Measurements from ENCODE around the gene WDR76.

The WDR76 gene

GRCh38 chr15:43826508-43827341 lies at the start of gene WDR76:
TSS of gene WDR76 (plus strand) at chr15:43827002. CDS start at chr15:43827033, 31 bp downstream.
- peak; percentile 94 for DNase-seq (ENCODE audit: extremely low read depth, insufficient read length)
- Histone ChIP-seq H3K36me3 (ENCODE audit: control insufficient read depth, insufficient read depth, low read length) (no peaks in the 10 kb centered on the region), H3K27me3 (replicated peaks; ENCODE audit: control insufficient read depth, insufficient read depth, low read length) (no peaks in the 10 kb centered on the region), H3K4me3 (replicated peaks; ENCODE audit: low read depth, low read length) (peak within 1 kb of the TSS; percentile 90)
- TF ChIP-seq CTCF (IDR thresholded peaks at IDR 0.05; ENCODE audit: insufficient read depth, low read length, poor library complexity, severe bottlenecking), result no peak

- peaks cover 2% of the 10 kb centered on the region for H3K36me3 ChIP-seq (ENCODE audit: control insufficient read depth, insufficient read depth, low read length)
- peak; percentile 95 for DNase-seq (ENCODE audit: extremely low read depth, insufficient read length)
- H3K27me3 ChIP-seq (replicated peaks; ENCODE audit: control insufficient read depth, insufficient read depth, low read length), result no peaks in the 10 kb centered on the region
- H3K4me3 ChIP-seq (replicated peaks; ENCODE audit: low read depth, low read length), result peak overlapping the region; percentile 71
- TF ChIP-seq CTCF (IDR thresholded peaks at IDR 0.05; ENCODE audit: insufficient read depth, low read length, poor library complexity, severe bottlenecking), result peak; percentile 79
These were observed 49.4 kb upstream of the WDR76 start for GRCh38 chr15:43777267-43777914.

DNA sequence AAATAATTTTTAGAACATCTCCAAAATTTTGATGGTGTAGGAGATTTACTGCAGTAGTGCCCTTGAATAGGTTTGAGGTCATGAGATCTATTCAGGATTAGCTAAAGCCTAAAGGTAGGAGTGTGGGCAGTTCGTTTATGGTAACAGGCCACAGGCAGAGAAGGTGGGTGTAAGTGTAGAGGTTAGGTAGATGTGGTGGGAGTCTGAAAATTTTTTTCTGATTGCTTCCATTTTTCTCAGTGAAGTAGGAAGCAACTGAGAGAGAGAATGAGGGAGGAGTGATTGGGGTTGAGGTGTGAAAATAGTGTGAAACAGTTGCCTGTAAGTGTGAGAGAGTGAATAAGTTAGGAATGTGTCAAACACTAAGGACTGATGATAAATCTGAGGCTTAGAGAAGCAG lies 47.8 kb upstream of the WDR76 start:
- no peaks in the 10 kb centered on the region for H3K27me3 ChIP-seq (replicated peaks; ENCODE audit: control insufficient read depth, insufficient read depth, low read length)
- H3K36me3 ChIP-seq (ENCODE audit: control insufficient read depth, insufficient read depth, low read length), result no peaks in the 10 kb centered on the region
- no peak for TF ChIP-seq CTCF (IDR thresholded peaks at IDR 0.05; ENCODE audit: insufficient read depth, low read length, poor library complexity, severe bottlenecking)
- no peak for DNase-seq (ENCODE audit: extremely low read depth, insufficient read length)
- H3K4me3 ChIP-seq (replicated peaks; ENCODE audit: low read depth, low read length), result no peak overlapping the region

GRCh38 chr15:43789409-43789808 lies 37.4 kb upstream of the WDR76 start:
- peak; percentile 57 for DNase-seq (ENCODE audit: extremely low read depth, insufficient read length)
- peaks cover 6% of the 10 kb centered on the region for H3K36me3 ChIP-seq (ENCODE audit: control insufficient read depth, insufficient read depth, low read length)
- no peak for TF ChIP-seq CTCF (IDR thresholded peaks at IDR 0.05; ENCODE audit: insufficient read depth, low read length, poor library complexity, severe bottlenecking)
- H3K27me3 ChIP-seq (replicated peaks; ENCODE audit: control insufficient read depth, insufficient read depth, low read length), result no peaks in the 10 kb centered on the region
- H3K4me3 ChIP-seq (replicated peaks; ENCODE audit: low read depth, low read length), result no peak overlapping the region

DNA sequence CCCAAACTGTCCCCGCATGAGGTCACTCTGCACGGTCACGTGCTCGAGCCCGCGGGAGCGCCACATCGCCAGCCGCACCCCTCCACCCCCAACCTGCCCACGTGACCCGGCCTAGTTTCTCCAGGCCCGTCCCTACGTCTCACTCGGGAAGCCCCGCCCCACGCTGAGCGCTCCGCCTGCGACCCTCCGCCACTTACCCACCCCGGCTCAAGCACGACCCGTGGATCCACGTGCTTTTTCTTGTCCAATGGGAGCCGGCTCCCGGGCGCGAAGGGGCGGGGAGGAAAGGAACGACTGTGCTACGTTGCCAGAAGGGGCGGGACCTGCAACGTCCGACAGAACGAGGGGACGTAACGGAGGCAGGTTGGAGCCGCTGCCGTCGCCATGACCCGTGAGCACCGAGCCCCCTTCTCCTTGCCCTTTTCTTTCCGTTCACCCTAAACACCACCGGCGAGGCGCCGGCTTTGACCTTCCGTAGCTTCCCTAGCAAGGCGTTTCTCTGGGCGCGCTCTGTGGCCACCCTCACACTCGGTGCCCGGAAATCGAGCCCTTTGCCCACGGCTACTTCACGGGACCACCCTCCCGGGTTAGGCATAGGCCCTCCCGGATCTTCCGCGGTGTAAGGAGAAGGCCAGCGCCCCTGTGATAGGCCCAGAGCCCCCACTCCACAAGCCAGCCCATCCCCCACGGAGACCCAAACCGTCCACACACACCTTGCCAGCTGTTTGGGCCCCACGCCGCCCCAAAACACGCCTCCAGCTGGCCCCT lies 34.6 kb upstream of the WDR76 start, which contains the start of gene SERF2:
SERF2 (plus strand) TSS at position 328 of the 768 bp plus-strand sequence; CDS start at position 385, 57 bp downstream.
- H3K36me3 ChIP-seq (ENCODE audit: control insufficient read depth, insufficient read depth, low read length), result peaks cover 16% of the 10 kb centered on the region
- H3K27me3 ChIP-seq (replicated peaks; ENCODE audit: control insufficient read depth, insufficient read depth, low read length), result no peaks in the 10 kb centered on the region
- DNase-seq (ENCODE audit: extremely low read depth, insufficient read length), result peak; percentile 100
- peak within 1 kb of the TSS; percentile 98 for H3K4me3 ChIP-seq (replicated peaks; ENCODE audit: low read depth, low read length)
- no peak for TF ChIP-seq CTCF (IDR thresholded peaks at IDR 0.05; ENCODE audit: insufficient read depth, low read length, poor library complexity, severe bottlenecking)
